ENCODE results near the gene MMP13. TPM values are rescaled to one million over a fixed set of nuclear protein-coding genes. Genes with fewer than 3 reads are reported as not detected.
"Not testable (repeated sequence)": the region's sequence is repeated elsewhere in the genome, so short reads cannot be mapped to it uniquely, and the experiment has no call there.

MMP13 gene
- total RNA-seq, 2 experiments from 2014 or later: not detected

DNA sequence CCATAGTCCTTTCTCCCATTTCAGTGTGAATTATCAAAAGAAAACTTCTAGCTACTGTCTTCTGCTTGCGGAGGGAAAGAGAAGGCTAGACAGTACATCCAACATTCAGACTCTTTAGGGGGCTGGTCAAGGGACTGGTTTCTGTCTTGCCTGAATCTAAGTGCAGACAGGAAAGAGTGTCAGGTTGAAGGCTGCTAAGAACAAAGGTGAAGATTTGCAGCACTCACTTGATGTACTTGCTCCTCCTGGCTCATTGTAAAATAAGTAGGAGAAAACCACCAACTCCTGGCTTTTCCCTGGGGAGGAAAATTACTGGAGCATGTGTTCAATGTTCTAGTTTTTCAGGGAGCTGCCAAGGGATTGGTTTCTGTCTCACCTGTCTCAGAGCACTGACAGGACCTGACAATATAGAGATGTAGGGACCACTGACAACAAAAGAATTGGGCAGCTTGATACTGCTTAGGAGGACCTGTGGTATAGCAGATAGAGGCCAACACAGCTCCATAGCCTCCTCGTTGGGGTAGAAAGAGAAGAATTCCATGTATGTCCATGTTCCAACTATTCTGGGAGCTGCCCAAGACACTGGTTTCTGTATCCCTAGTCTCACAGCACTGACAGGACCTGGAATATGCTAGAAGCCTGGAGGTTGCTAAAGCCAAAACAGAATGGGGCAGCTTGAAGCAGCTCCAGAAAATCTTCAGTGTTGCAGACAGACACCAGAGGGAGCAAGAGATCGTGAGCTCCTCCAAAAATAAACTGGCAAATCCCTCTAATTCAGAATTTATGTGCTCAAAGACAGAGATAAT lies 41.1 kb downstream of the MMP13 start:
- Mint-ChIP-seq H3K4me3 (no peak overlapping the region), H3K27me3 (no peaks in the 10 kb centered on the region), H3K4me1 (ENCODE audit: low read depth) (no peaks in the 10 kb centered on the region), H3K36me3 (no peaks in the 10 kb centered on the region), H3K27ac (no peak overlapping the region), H3K9me3 (no peaks in the 10 kb centered on the region)
- intact Hi-C loops (cut with micrococcal nuclease): loop anchor here (1.0 kb wide), 1 partner anchor 141 kb away; no protein-coding TSS in a partner anchor
- peak; percentile 10 for DNase-seq
- ChIA-PET POLR2A (no interaction called here), CTCF (interaction anchor here (0.6 to 1.8 kb wide), 4 partner anchors 12 to 735 kb away, joined by 3 to 9 read pairs (median 6); no protein-coding TSS in a partner anchor)

DNA sequence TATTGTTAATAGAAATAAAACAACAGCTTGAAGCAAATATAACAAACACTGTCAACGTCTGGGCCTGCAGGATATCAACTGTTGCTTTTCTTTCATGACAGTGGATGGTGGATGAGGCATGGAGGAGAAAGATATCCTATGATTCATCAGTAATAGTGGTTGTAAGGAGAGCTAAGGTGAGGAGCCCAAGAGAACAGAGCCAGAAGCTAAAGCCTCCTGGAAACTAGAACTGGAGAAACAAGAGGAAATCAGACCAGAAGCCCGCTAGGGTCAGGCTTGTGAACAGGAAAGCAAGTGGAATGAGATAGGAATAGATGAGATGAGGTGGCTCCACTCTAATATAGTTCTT lies 43.1 kb downstream of the MMP13 start:
- no peaks in the 10 kb centered on the region for H3K4me1 Mint-ChIP-seq (ENCODE audit: low read depth)
- no peak overlapping the region for H3K4me3 Mint-ChIP-seq
- H3K9me3 Mint-ChIP-seq: no peaks in the 10 kb centered on the region
- DNase-seq: no peak
- ChIA-PET CTCF (no interaction called here), POLR2A (no interaction called here)
- H3K27ac Mint-ChIP-seq: no peak overlapping the region
- intact Hi-C loops (cut with micrococcal nuclease): no loop called here
- no peaks in the 10 kb centered on the region for H3K27me3 Mint-ChIP-seq
- no peaks in the 10 kb centered on the region for H3K36me3 Mint-ChIP-seq

DNA sequence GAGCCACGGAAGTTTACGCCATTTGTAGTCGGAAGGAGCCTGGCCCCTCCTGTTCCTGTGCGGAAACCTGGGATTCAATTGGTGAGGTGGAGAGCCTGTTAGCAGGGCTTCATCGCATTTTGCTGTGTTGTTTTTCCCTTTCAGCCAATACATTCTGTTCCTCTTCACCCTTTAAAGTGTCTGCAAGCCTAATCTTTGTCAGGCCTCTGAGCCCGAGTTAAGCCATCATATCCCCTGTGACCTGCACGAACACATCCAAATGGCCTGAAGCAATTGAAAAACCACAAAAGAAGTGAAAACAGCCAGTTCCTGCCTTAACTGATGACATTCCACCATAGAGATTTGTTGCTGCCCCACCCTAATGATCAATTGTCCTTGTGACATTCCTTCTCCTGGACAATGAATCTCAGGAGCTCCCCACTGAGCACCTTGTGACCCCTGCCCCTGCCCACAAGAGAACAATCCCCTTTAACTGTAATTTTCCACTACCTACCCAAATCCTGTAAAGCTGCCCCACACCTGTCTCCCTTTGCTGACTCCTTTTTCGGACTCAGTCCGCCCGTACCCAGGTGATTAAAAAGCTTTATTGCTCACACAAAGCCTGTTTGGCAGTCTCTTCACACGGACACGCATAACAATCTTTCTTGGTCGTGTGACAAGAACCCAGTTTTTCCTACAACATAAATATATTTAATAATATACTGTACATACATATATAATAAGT lies 43.6 kb downstream of the MMP13 start:
- no peaks in the 10 kb centered on the region for H3K9me3 Mint-ChIP-seq
- H3K27me3 Mint-ChIP-seq: no peaks in the 10 kb centered on the region
- intact Hi-C loops (cut with micrococcal nuclease): no loop called here
- CTCF ChIA-PET: interaction anchor here (0.9 to 1.7 kb wide), 2 partner anchors 29 to 689 kb away, joined by 3 to 7 read pairs; no protein-coding TSS in a partner anchor
- H3K27ac Mint-ChIP-seq: no peak overlapping the region
- DNase-seq: no peak
- H3K4me3 Mint-ChIP-seq: no peak overlapping the region
- no peaks in the 10 kb centered on the region for H3K4me1 Mint-ChIP-seq (ENCODE audit: low read depth)
- POLR2A ChIA-PET: no interaction called here
- H3K36me3 Mint-ChIP-seq: no peaks in the 10 kb centered on the region

DNA sequence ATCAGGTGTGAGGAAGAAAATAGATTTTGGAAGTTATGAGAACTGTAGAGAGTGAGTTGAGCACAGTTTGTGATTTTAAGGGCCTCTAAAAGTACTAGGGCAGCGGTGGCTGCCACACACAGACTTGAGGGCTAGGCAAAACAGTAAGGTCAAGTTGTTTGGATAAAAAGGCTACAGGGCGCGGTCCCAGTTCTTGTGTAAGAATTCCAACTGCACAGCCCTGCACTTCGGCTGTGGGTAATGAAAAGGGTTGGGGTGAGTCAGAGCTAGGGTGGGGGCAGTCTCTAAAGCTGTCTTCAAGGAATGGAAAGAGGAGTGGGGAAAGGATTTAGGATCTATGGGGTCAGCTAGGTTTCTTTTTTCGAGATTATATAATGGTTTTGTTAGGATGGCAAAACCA lies 49.7 kb downstream of the MMP13 start:
- H3K4me1 Mint-ChIP-seq (ENCODE audit: low read depth); POLR2A ChIA-PET; CTCF ChIA-PET; intact Hi-C loops (cut with micrococcal nuclease); H3K27me3 Mint-ChIP-seq; H3K27ac Mint-ChIP-seq; H3K4me3 Mint-ChIP-seq; H3K9me3 Mint-ChIP-seq; DNase-seq; H3K36me3 Mint-ChIP-seq: not testable (repeated sequence)

DNA sequence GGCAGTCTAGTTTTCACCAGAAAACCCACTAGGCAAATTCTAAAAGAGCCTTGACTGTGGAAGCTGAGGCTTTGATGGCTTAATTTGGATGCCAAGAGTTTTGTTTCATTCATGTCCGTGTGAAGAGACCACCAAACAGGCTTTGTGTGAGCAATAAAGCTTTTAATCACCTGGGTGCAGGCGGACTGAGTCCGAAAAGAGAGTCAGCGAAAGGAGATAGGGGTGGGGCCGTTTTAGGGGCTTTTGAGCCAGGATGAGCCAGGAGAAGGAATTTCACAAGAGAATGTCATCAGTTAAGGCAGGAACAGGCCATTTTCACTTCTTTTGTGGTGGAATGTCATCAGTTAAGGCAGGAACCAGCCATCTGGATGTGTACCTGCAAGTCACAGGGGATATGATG lies 51.6 kb downstream of the MMP13 start:
- DNase-seq; H3K4me3 Mint-ChIP-seq; H3K4me1 Mint-ChIP-seq (ENCODE audit: low read depth); CTCF ChIA-PET; H3K27ac Mint-ChIP-seq; intact Hi-C loops (cut with micrococcal nuclease); H3K9me3 Mint-ChIP-seq; POLR2A ChIA-PET; H3K27me3 Mint-ChIP-seq; H3K36me3 Mint-ChIP-seq: not testable (repeated sequence)

DNA sequence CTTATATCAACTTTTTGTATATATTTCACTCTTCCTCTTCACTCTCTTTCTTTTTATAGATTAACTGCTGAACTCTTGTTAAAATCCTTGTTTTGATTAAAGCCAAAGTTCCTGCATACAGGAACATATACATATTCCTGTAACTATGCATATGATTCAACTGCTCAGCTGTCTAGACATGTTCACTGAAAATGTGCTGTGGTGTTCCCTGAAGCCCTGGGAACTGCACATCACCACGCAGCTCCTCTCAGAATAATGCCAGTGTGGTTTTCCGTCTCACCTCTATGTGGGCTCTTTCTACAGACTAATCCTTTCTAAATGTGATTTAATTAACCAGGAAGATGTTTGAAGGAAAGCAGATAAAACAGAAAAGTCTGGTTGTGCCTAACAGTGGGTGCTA lies 55.2 kb downstream of the MMP13 start:
- POLR2A ChIA-PET: no interaction called here
- no peaks in the 10 kb centered on the region for H3K9me3 Mint-ChIP-seq
- intact Hi-C loops (cut with micrococcal nuclease): no loop called here
- CTCF ChIA-PET: no interaction called here
- DNase-seq: no peak
- no peaks in the 10 kb centered on the region for H3K4me1 Mint-ChIP-seq (ENCODE audit: low read depth)
- no peak overlapping the region for H3K27ac Mint-ChIP-seq
- H3K4me3 Mint-ChIP-seq: no peak overlapping the region
- H3K36me3 Mint-ChIP-seq: no peaks in the 10 kb centered on the region
- peaks cover 4% of the 10 kb centered on the region for H3K27me3 Mint-ChIP-seq

Other genes starting within 250 kb of the MMP13 start
- not detected for gene MMP27, start 250.0 kb downstream of the MMP13 start, total RNA-seq
- not detected for gene MMP8, start 230.8 kb downstream of the MMP13 start, total RNA-seq
- not detected for gene MMP10, start 175.1 kb downstream of the MMP13 start, total RNA-seq
- not detected for gene MMP1, start 157.6 kb downstream of the MMP13 start, total RNA-seq
- not detected for gene MMP3, start 112.1 kb downstream of the MMP13 start, total RNA-seq
- not detected for gene MMP12, start 80.8 kb downstream of the MMP13 start, total RNA-seq
- 10 to 100 TPM; 60.1 to 61.0 TPM for gene DCUN1D5, start 136.4 kb upstream of the MMP13 start, total RNA-seq
- 1 to 10 TPM; 1.4 to 1.7 TPM for gene DYNC2H1, start 153.7 kb upstream of the MMP13 start, total RNA-seq

Data from activated CD4-positive, alpha-beta memory T cell treated with anti-CD3 and anti-CD28 coated beads for 36 hours (primary cell).